GM23248 (cell line): ENCODE data around the gene MAPT. TPM values are rescaled to one million over a fixed set of nuclear protein-coding genes. Genes with fewer than 3 reads are reported as not detected.
"Not testable (repeated sequence)": the region's sequence is repeated elsewhere in the genome, so short reads cannot be mapped to it uniquely, and the experiment has no call there.

ENCODE experiments used
- DNase-seq: peaks from one replicate; pipeline ENCODE4 v3.0.0-alpha.2; 2015
- H2AFZ ChIP-seq: fragments of 200-600 bp; sonication (generic); 2 replicates; pipeline ENCODE4 v1.6.1; 2016; ENCODE audit warnings: antibody characterized with exemption
- H3F3A ChIP-seq: fragments of 200-600 bp; sonication (generic); 2 replicates; pipeline ENCODE4 v1.6.1; 2016; ENCODE audit warnings: mild to moderate bottlenecking, antibody characterized with exemption, mixed run types; ENCODE audit not compliant: insufficient read depth
- H3K27ac ChIP-seq: fragments of 200-600 bp; sonication (generic); 2 replicates; pipeline ENCODE4 v1.5.1; 2016; ENCODE audit warnings: mild to moderate bottlenecking
- H3K27me3 ChIP-seq: fragments of 200-600 bp; sonication (generic); replicated peaks from 2 replicates; pipeline ENCODE4 v1.6.1; 2016; ENCODE audit warnings: mild to moderate bottlenecking; ENCODE audit not compliant: insufficient read depth
- H3K36me3 ChIP-seq: fragments of 200-600 bp; sonication (generic); 2 replicates; pipeline ENCODE4 v1.6.1; 2016; ENCODE audit warnings: low read depth, mild to moderate bottlenecking
- H3K4me1 ChIP-seq: fragments of 200-600 bp; sonication (generic); 2 replicates; pipeline ENCODE4 v1.6.1; 2016; ENCODE audit warnings: mild to moderate bottlenecking; ENCODE audit not compliant: insufficient read depth
- H3K4me2 ChIP-seq: fragments of 200-600 bp; sonication (generic); one replicate; pipeline ENCODE4 v1.6.1; 2016; ENCODE audit warnings: mild to moderate bottlenecking; ENCODE audit not compliant: unreplicated experiment
- H3K4me3 ChIP-seq: fragments of 200-600 bp; sonication (generic); 2 replicates; pipeline ENCODE4 v1.5.1; 2016; ENCODE audit warnings: mild to moderate bottlenecking
- H3K79me2 ChIP-seq: fragments of 200-600 bp; sonication (generic); 2 replicates; pipeline ENCODE4 v1.6.1; 2016; ENCODE audit warnings: mild to moderate bottlenecking; ENCODE audit not compliant: insufficient read depth
- H3K9ac ChIP-seq: fragments of 200-600 bp; sonication (generic); 2 replicates; pipeline ENCODE4 v1.6.1; 2016; ENCODE audit warnings: mild to moderate bottlenecking
- H3K9me2 ChIP-seq: fragments of 200-600 bp; sonication (generic); 2 replicates; pipeline ENCODE4 v1.6.1; 2016; ENCODE audit warnings: mixed run types, mild to moderate bottlenecking, moderate library complexity; ENCODE audit not compliant: insufficient read depth
- H3K9me3 ChIP-seq: fragments of 200-600 bp; sonication (generic); one replicate; pipeline ENCODE4 v1.6.1; 2017; ENCODE audit warnings: low read depth
- H4K20me1 ChIP-seq: fragments of 200-600 bp; sonication (generic); 2 replicates; pipeline ENCODE4 v1.6.0; 2016; ENCODE audit not compliant: insufficient read depth
- EZH2 ChIP-seq: fragments of 200-600 bp; sonication (generic); IDR thresholded peaks from 2 replicates; pipeline ENCODE4 v1.6.1; 2018; ENCODE audit warnings: antibody characterized with exemption, mild to moderate bottlenecking; ENCODE audit not compliant: insufficient read depth, poor library complexity, severe bottlenecking
- EZH2phosphoT487 ChIP-seq: fragments of 200-600 bp; sonication (generic); IDR thresholded peaks from 2 replicates; pipeline ENCODE4 v1.6.1; 2018; ENCODE audit warnings: antibody characterized with exemption, moderate library complexity, mild to moderate bottlenecking, low read depth; ENCODE audit not compliant: insufficient read depth
- WGBS, 2 experiments: methylation state at CpG; one replicate each; pipeline ENCODE4 v1.1.6; 2015 to 2017; ENCODE audit warnings: low lambda C conversion rate in 2 of 2, low coverage in 1 of 2; ENCODE audit errors: missing lambda C conversion rate in 2 of 2; 5-methylcytosine and 5-hydroxymethylcytosine counted together
- in situ Hi-C: fragments of 300-500 bp; cut with MboI; formaldehyde crosslinking; loops from 2 replicates; pipeline ENCODE4 v1.15.0; 2020
- polyA plus RNA-seq: library from polyadenylated mRNA; unstranded; fragments of >200 nt; fragmentation: Nextera tagmentation; extraction: Ambion mirVana; gene quantifications from 2 replicates; pipeline ENCODE4 v1.2.1, GENCODE V29; 2016
- total RNA-seq: library from RNA; depleted of rRNA; stranded (reverse); fragments of >200 nt; shearing (Covaris generic); gene quantifications from 2 replicates; pipeline ENCODE4 v1.2.3, GENCODE V29; 2014

Gene MAPT
- total and polyA plus RNA-seq, 2 experiments from 2014 or later: 0.06 TPM; not detected in 1

DNA sequence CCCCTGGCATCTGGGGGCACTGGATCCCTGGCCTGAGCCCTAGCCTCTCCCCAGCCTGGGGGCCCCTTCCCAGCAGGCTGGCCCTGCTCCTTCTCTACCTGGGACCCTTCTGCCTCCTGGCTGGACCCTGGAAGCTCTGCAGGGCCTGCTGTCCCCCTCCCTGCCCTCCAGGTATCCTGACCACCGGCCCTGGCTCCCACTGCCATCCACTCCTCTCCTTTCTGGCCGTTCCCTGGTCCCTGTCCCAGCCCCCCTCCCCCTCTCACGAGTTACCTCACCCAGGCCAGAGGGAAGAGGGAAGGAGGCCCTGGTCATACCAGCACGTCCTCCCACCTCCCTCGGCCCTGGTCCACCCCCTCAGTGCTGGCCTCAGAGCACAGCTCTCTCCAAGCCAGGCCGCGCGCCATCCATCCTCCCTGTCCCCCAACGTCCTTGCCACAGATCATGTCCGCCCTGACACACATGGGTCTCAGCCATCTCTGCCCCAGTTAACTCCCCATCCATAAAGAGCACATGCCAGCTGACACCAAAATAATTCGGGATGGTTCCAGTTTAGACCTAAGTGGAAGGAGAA, 118.2 kb downstream of the MAPT start:
- H4K20me1 ChIP-seq: no peaks in the 10 kb centered on the region
- no peaks in the 10 kb centered on the region for H3K9me2 ChIP-seq
- H3K9ac ChIP-seq: no peak overlapping the region
- in situ Hi-C loops: no loop called here
- no peak overlapping the region for H3K27ac ChIP-seq
- TF ChIP-seq EZH2 (no peak), EZH2phosphoT487 (no peak)
- H3K4me1 ChIP-seq: peaks cover 8% of the 10 kb centered on the region
- H3K4me3 ChIP-seq: no peak overlapping the region
- H3K36me3 ChIP-seq: no peaks in the 10 kb centered on the region
- no peaks in the 10 kb centered on the region for H3K27me3 ChIP-seq
- DNase-seq: no peak
- no peaks in the 10 kb centered on the region for H3F3A ChIP-seq
- no peaks in the 10 kb centered on the region for H3K9me3 ChIP-seq
- no peak overlapping the region for H3K4me2 ChIP-seq
- 75 to 82% methylated on average over 7 to 11 of the region's 11 CpGs for WGBS, 2 experiments
- H3K79me2 ChIP-seq: no peaks in the 10 kb centered on the region
- H2AFZ ChIP-seq: no peak overlapping the region

DNA sequence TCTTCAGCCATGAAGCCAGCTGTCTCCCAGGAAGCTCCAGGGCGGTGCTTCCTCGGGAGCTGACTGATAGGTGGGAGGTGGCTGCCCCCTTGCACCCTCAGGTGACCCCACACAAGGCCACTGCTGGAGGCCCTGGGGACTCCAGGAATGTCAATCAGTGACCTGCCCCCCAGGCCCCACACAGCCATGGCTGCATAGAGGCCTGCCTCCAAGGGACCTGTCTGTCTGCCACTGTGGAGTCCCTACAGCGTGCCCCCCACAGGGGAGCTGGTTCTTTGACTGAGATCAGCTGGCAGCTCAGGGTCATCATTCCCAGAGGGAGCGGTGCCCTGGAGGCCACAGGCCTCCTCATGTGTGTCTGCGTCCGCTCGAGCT, 118.8 kb downstream of the MAPT start:
- H3K4me3 ChIP-seq: no peak overlapping the region
- no peak for DNase-seq
- no peaks in the 10 kb centered on the region for H3K9me3 ChIP-seq
- H3K27ac ChIP-seq: no peak overlapping the region
- peaks cover 8% of the 10 kb centered on the region for H3K4me1 ChIP-seq
- TF ChIP-seq EZH2 (no peak), EZH2phosphoT487 (no peak)
- no peaks in the 10 kb centered on the region for H4K20me1 ChIP-seq
- H3K4me2 ChIP-seq: no peak overlapping the region
- no peaks in the 10 kb centered on the region for H3K27me3 ChIP-seq
- H3K9ac ChIP-seq: no peak overlapping the region
- in situ Hi-C loops: no loop called here
- 38 to 43% methylated on average over 7 of the region's 7 CpGs for WGBS, 2 experiments
- H3K79me2 ChIP-seq: no peaks in the 10 kb centered on the region
- no peak overlapping the region for H2AFZ ChIP-seq
- H3K36me3 ChIP-seq: no peaks in the 10 kb centered on the region
- H3K9me2 ChIP-seq: no peaks in the 10 kb centered on the region
- no peaks in the 10 kb centered on the region for H3F3A ChIP-seq

DNA sequence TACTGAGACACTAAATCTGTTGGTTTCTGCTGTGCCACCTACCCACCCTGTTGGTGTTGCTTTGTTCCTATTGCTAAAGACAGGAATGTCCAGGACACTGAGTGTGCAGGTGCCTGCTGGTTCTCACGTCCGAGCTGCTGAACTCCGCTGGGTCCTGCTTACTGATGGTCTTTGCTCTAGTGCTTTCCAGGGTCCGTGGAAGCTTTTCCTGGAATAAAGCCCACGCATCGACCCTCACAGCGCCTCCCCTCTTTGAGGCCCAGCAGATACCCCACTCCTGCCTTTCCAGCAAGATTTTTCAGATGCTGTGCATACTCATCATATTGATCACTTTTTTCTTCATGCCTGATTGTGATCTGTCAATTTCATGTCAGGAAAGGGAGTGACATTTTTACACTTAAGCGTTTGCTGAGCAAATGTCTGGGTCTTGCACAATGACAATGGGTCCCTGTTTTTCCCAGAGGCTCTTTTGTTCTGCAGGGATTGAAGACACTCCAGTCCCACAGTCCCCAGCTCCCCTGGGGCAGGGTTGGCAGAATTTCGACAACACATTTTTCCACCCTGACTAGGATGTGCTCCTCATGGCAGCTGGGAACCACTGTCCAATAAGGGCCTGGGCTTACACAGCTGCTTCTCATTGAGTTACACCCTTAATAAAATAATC, 119.3 kb downstream of the MAPT start:
- peak; percentile 87 for DNase-seq
- Histone ChIP-seq H3K27me3 (no peaks in the 10 kb centered on the region), H4K20me1 (no peaks in the 10 kb centered on the region), H3F3A (no peaks in the 10 kb centered on the region), H3K36me3 (no peaks in the 10 kb centered on the region), H3K79me2 (no peaks in the 10 kb centered on the region), H3K9me2 (no peaks in the 10 kb centered on the region), H2AFZ (peak overlapping the region; percentile 56), H3K4me2 (peak overlapping the region; percentile 80), H3K4me1 (peaks cover 8% of the 10 kb centered on the region), H3K9ac (no peak overlapping the region), H3K27ac (no peak overlapping the region), H3K4me3 (peak overlapping the region; percentile 35; the same call in 1 of the 2 replicates), H3K9me3 (no peaks in the 10 kb centered on the region)
- WGBS, 2 experiments: 36 to 37% methylated on average over 9 of the region's 9 CpGs
- TF ChIP-seq EZH2phosphoT487: no peak
- TF ChIP-seq EZH2: no peak
- in situ Hi-C loops: no loop called here

DNA sequence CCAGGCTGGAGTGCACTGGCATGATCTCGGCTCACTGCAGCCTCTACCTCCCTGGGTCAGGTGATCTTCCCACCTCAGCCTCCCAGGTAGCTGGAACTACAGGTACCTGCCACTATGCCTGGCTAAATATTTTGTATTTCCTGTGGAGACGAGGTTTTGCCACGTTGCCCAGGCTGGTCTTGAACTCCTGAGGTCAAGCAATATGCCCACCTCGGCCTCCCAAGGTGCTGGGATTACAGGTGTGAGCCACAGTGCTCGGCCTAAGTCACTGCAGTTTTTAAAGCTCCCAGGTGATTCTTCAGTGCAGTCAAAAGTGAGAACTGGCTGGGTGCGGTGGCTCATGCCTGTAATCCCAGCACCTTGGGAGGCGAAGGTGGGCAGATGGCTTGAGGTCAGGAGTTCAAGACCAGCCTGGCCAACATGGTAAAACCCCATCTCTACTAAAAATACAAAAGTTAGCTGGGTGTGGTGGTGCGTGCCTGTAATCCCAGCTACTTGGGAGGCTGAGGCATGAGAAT, 125.1 kb downstream of the MAPT start:
- DNase-seq, H3K27ac ChIP-seq, H3K4me3 ChIP-seq, H4K20me1 ChIP-seq, H3K9ac ChIP-seq, H2AFZ ChIP-seq, H3K4me1 ChIP-seq, H3K4me2 ChIP-seq, H3K9me2 ChIP-seq, H3K9me3 ChIP-seq, H3K79me2 ChIP-seq, H3F3A ChIP-seq, H3K27me3 ChIP-seq, H3K36me3 ChIP-seq, in situ Hi-C loops: not testable (repeated sequence)
- WGBS, 2 experiments: 87 to 94% methylated on average over 8 of the region's 8 CpGs
